Measurements from ENCODE around the gene C7orf33. TPM values are rescaled to one million over a fixed set of nuclear protein-coding genes. Genes with fewer than 3 reads are reported as not detected.

The C7orf33 gene
- total and polyA plus RNA-seq, 11 donors: not detected

GRCh38 chr7:148626828-148627227, 36.3 kb downstream of the C7orf33 start:
- TF ChIP-seq POLR2A (IDR thresholded peaks at IDR 0.05): no peak
- no peak for TF ChIP-seq CTCF (IDR thresholded peaks at IDR 0.05)
- peaks cover 0 to 8% (median 0%) of the 10 kb centered on the region in 9 donors for H3K27me3 ChIP-seq
- WGBS, 4 donors: 83 to 88% (median 85%) methylated on average over 3 of the region's 3 CpGs
- no peak for ATAC-seq
- H3K36me3 ChIP-seq: no peaks in the 10 kb centered on the region
- intact Hi-C loops (cut with DNase I): no loop called here
- H3K4me1 ChIP-seq: peaks cover 0 to 21% (median 0%) of the 10 kb centered on the region in 12 donors
- H3K4me3 ChIP-seq: no peak overlapping the region
- H3K27ac ChIP-seq: no peak overlapping the region
- DNase-seq: no peak
- H3K9me3 ChIP-seq: no peaks in the 10 kb centered on the region

GRCh38 chr7:148628011-148628410, 37.4 kb downstream of the C7orf33 start:
- DNase-seq: no peak
- Histone ChIP-seq H3K27me3 (peaks cover 0 to 8% (median 0%) of the 10 kb centered on the region in 9 donors), H3K27ac (no peak overlapping the region), H3K4me3 (no peak overlapping the region), H3K9me3 (no peaks in the 10 kb centered on the region), H3K4me1 (peaks cover 0 to 21% (median 0%) of the 10 kb centered on the region in 12 donors), H3K36me3 (no peaks in the 10 kb centered on the region)
- TF ChIP-seq POLR2A (IDR thresholded peaks at IDR 0.05): no peak
- no peak for TF ChIP-seq CTCF (IDR thresholded peaks at IDR 0.05)
- intact Hi-C loops (cut with DNase I): no loop called here
- WGBS, 4 donors: 62 to 83% (median 69%) methylated on average over 7 of the region's 7 CpGs
- no peak for ATAC-seq

GRCh38 chr7:148630078-148630477, 39.5 kb downstream of the C7orf33 start:
- Histone ChIP-seq H3K36me3 (no peaks in the 10 kb centered on the region), H3K4me1 (peaks cover 0 to 7% (median 0%) of the 10 kb centered on the region in 12 donors), H3K9me3 (no peaks in the 10 kb centered on the region), H3K27ac (no peak overlapping the region), H3K27me3 (peaks cover 0 to 8% (median 0%) of the 10 kb centered on the region in 9 donors), H3K4me3 (no peak overlapping the region)
- DNase-seq (no peak), ATAC-seq (no peak)
- intact Hi-C loops (cut with DNase I): no loop called here
- TF ChIP-seq CTCF (IDR thresholded peaks at IDR 0.05) (no peak), POLR2A (IDR thresholded peaks at IDR 0.05) (no peak)
- 82 to 85% (median 85%) methylated on average over 6 of the region's 6 CpGs for WGBS, 4 donors

GRCh38 chr7:148633761-148634160, 43.2 kb downstream of the C7orf33 start:
- intact Hi-C loops (cut with DNase I): no loop called here
- H3K36me3 ChIP-seq: no peaks in the 10 kb centered on the region
- no peaks in the 10 kb centered on the region for H3K9me3 ChIP-seq
- peaks cover 0 to 7% (median 0%) of the 10 kb centered on the region in 12 donors for H3K4me1 ChIP-seq
- ATAC-seq: no peak
- H3K27me3 ChIP-seq: peaks cover 0 to 8% (median 0%) of the 10 kb centered on the region in 9 donors
- TF ChIP-seq CTCF (IDR thresholded peaks at IDR 0.05) (no peak), POLR2A (IDR thresholded peaks at IDR 0.05) (no peak)
- no peak for DNase-seq
- no peak overlapping the region for H3K4me3 ChIP-seq
- H3K27ac ChIP-seq: no peak overlapping the region
- WGBS, 4 donors: 85 to 89% (median 87%) methylated on average over 6 of the region's 6 CpGs

Measured in heart left ventricle (tissue), 16 donors.